GM12878 (cell line): ENCODE measurements around the gene CXorf65. TPM values are rescaled to one million over a fixed set of nuclear protein-coding genes. Genes with fewer than 3 reads are reported as not detected.

ENCODE experiments used
- ATAC-seq: fragments of 200-7000 bp; cut with Tn5 transposase; 3 replicates; pipeline ENCODE4 v1.9.1; 2020; ENCODE audit warnings: mild to moderate bottlenecking, moderate library complexity
- BruUV-seq: library from RNA; stranded (reverse); fragments of 400-500 nt; replicated peaks from 2 replicates; lab custom pipeline; 2021; lab: Mats Ljungman, UMichigan
- CTCF ChIA-PET: fragments of 300-600 bp; sonication (Branson Sonifier 250); formaldehyde crosslinking; extraction: SDS; loops from one replicate; lab custom pipeline; 2021; ENCODE audit warnings: inconsistent platforms; lab: Yijun Ruan, JAX
- POLR2A ChIA-PET: fragments of 350-600 bp; formaldehyde crosslinking; extraction: SDS; loops from one replicate; lab custom pipeline; 2021; ENCODE audit warnings: inconsistent platforms; lab: Charles Lee
- RAD21 ChIA-PET: fragments of 300-600 bp; sonication (Branson Sonifier 250); formaldehyde crosslinking; loops from one replicate; lab custom pipeline; 2023; ENCODE audit warnings: antibody characterized with exemption; ENCODE audit not compliant: unreplicated experiment; lab: Charles Lee
- SMC1A ChIA-PET: fragments of 300-600 bp; sonication (Branson Sonifier 250); formaldehyde crosslinking; loops from one replicate; lab custom pipeline; 2023; ENCODE audit not compliant: unreplicated experiment, uncharacterized antibody; lab: Charles Lee
- DNase-seq: peaks from one replicate; pipeline ENCODE4 v3.0.0-alpha.2; 2011; ENCODE audit warnings: low read depth, low spot score
- FAIRE-seq: peaks from 3 replicates; lab custom pipeline; 2011; peaks lifted over from hg19 to GRCh38; lab: Jason Lieb, UNC
- H2AFZ ChIP-seq: 2 replicates; pipeline ENCODE4 v1.6.0; 2011; ENCODE audit warnings: low read depth, low read length, control low read depth; ENCODE audit not compliant: control insufficient read depth
- H3K27ac ChIP-seq: 2 replicates; pipeline ENCODE4 v1.5.1; 2011; ENCODE audit warnings: control low read depth; ENCODE audit not compliant: control insufficient read depth, insufficient read depth
- H3K27me3 ChIP-seq, 2 experiments: replicated peaks in 1 of 2; 2 replicates each; pipeline versions ENCODE4 v1.6.0 to v1.6.1; 2011; ENCODE audit warnings: low read length in 1 of 2; ENCODE audit not compliant: control insufficient read depth in 2 of 2, insufficient read depth in 2 of 2
- H3K36me3 ChIP-seq, 2 experiments: 2 replicates each; pipeline ENCODE4 v1.5.1; 2011; ENCODE audit warnings: low read length in 1 of 2; ENCODE audit not compliant: control insufficient read depth in 2 of 2, insufficient read depth in 2 of 2
- H3K4me1 ChIP-seq: 2 replicates; pipeline ENCODE4 v1.6.1; 2011; ENCODE audit warnings: mild to moderate bottlenecking, low read length, moderate library complexity, mixed read lengths; ENCODE audit not compliant: control insufficient read depth, insufficient read depth
- H3K4me2 ChIP-seq: 2 replicates; pipeline ENCODE4 v1.6.0; 2011; ENCODE audit warnings: control low read depth; ENCODE audit not compliant: control insufficient read depth, insufficient read depth
- H3K4me3 ChIP-seq: fragments of 200-600 bp; sonication (generic); 2 replicates; pipeline ENCODE4 v1.5.1; 2016
- H3K79me2 ChIP-seq: 2 replicates; pipeline ENCODE4 v1.6.0; 2011; ENCODE audit warnings: low read length; ENCODE audit not compliant: control insufficient read depth, insufficient read depth
- H3K9ac ChIP-seq: 2 replicates; pipeline ENCODE4 v1.8.0; 2011; ENCODE audit warnings: low read length, control low read depth, mixed read lengths; ENCODE audit not compliant: control insufficient read depth, insufficient read depth
- H3K9me3 ChIP-seq: replicated peaks from 3 replicates; pipeline ENCODE4 v1.5.1; 2011; ENCODE audit warnings: mild to moderate bottlenecking, low read length; ENCODE audit not compliant: control insufficient read depth, insufficient read depth
- H4K20me1 ChIP-seq: 2 replicates; pipeline ENCODE4 v1.6.0; 2011; ENCODE audit not compliant: control insufficient read depth, insufficient read depth
- ATF7 ChIP-seq: fragments of 450-650 bp; IDR thresholded peaks from 2 replicates; pipeline ENCODE4 v1.6.1; 2016; ENCODE audit warnings: low read depth, mild to moderate bottlenecking
- BMI1 ChIP-seq: fragments of 450-650 bp; IDR thresholded peaks from 2 replicates; pipeline ENCODE4 v1.6.1; 2016; ENCODE audit warnings: mild to moderate bottlenecking, moderate library complexity, borderline replicate concordance
- CREB1 ChIP-seq: IDR thresholded peaks from 2 replicates; pipeline ENCODE4 v1.6.1; 2012; ENCODE audit warnings: low read depth, mild to moderate bottlenecking, inconsistent platforms
- EED ChIP-seq: sonication (generic); IDR thresholded peaks from 2 replicates; pipeline ENCODE4 v1.6.1; 2016; ENCODE audit warnings: antibody characterized with exemption, low read depth
- ETV6 ChIP-seq, 2 experiments: fragments of 450-650 bp in 1 of 2; IDR thresholded peaks in 1 of 2; conservative IDR thresholded peaks in 1 of 2; 2 replicates each; pipeline ENCODE4 v1.6.1; 2014; ENCODE audit warnings: antibody characterized with exemption in 1 of 2, borderline replicate concordance in 1 of 2, low read depth in 1 of 2, mild to moderate bottlenecking in 1 of 2, moderate library complexity in 1 of 2
- EZH2 ChIP-seq: IDR thresholded peaks from 2 replicates; pipeline ENCODE4 v1.6.1; 2012; ENCODE audit warnings: low read depth, mild to moderate bottlenecking, control low read depth, inconsistent platforms, low read length, borderline replicate concordance; ENCODE audit not compliant: control insufficient read depth
- FOS ChIP-seq: IDR thresholded peaks from 3 replicates; pipeline ENCODE4 v1.6.1; 2011; ENCODE audit warnings: borderline replicate concordance; ENCODE audit not compliant: insufficient read length; ENCODE audit errors: extremely low read depth
- FOXK2 ChIP-seq: fragments of 450-650 bp; IDR thresholded peaks from 2 replicates; pipeline ENCODE4 v1.6.1; 2017; ENCODE audit warnings: mild to moderate bottlenecking, moderate library complexity
- MEF2A ChIP-seq: IDR thresholded peaks from 2 replicates; pipeline ENCODE4 v1.6.1; 2011; ENCODE audit warnings: low read depth, mild to moderate bottlenecking, low read length, moderate library complexity; ENCODE audit not compliant: insufficient read depth
- PML ChIP-seq: IDR thresholded peaks from 2 replicates; pipeline ENCODE4 v1.6.1; 2012; ENCODE audit warnings: low read length, inconsistent platforms
- RB1 ChIP-seq: fragments of 450-650 bp; formaldehyde crosslinking; IDR thresholded peaks from 2 replicates; pipeline ENCODE4 v1.6.1; 2017; ENCODE audit warnings: mild to moderate bottlenecking, borderline replicate concordance
- RFX5 ChIP-seq: IDR thresholded peaks from 2 replicates; pipeline ENCODE4 v1.6.1; 2011; ENCODE audit warnings: low read depth, low read length, improper control_type of control experiment
- YY1 ChIP-seq: IDR thresholded peaks from 2 replicates; pipeline ENCODE4 v1.6.1; 2011; ENCODE audit warnings: low read depth, mild to moderate bottlenecking, low read length
- ZZZ3 ChIP-seq: IDR thresholded peaks from 2 replicates; pipeline ENCODE4 v1.6.1; 2011; ENCODE audit warnings: low read depth; ENCODE audit not compliant: control insufficient read depth, insufficient read length
- WGBS: methylation state at CpG from one replicate; pipeline ENCODE4 v1.1.6; 2016; ENCODE audit warnings: low lambda C conversion rate; ENCODE audit not compliant: insufficient replicate concordance, insufficient coverage; ENCODE audit errors: missing lambda C conversion rate; 5-methylcytosine and 5-hydroxymethylcytosine counted together
- in situ Hi-C: fragments of 300-500 bp; cut with MboI; formaldehyde crosslinking; loops from 9 replicates; pipeline ENCODE4 v1.14.3; 2018; ENCODE audit warnings: mixed read lengths
- intact Hi-C: fragments of 100-400 bp; cut with micrococcal nuclease; formaldehyde crosslinking; loops from one replicate; pipeline ENCODE4 v1.14.2; 2022; ENCODE audit not compliant: unreplicated experiment
- polyA plus RNA-seq, 11 experiments: library from polyadenylated mRNA; depleted of rRNA in 4 of 11; unstranded in 6 of 11; stranded (reverse) in 5 of 11; fragments of >200 nt; fragmentation: Nextera tagmentation in 4 of 11; fragmentation: Illumina TruSeq in 1 of 11; extraction: Ambion mirVana in 4 of 11; extraction: Trizol in 1 of 11; gene quantifications; 1 replicate in 1 of 11; 2 replicates in 10 of 11; pipeline versions ENCODE4 v1.2.1 to v1.2.3, GENCODE V29; 2011 to 2016; ENCODE audit warnings: inconsistent platforms in 2 of 11, missing spikeins in 2 of 11, low read depth in 1 of 11
- total RNA-seq, 4 experiments: library from RNA; depleted of rRNA in 3 of 4; stranded (reverse); fragments of >200 nt in 3 of 4; fragmentation: Illumina TruSeq in 1 of 4; extraction: Trizol in 1 of 4; gene quantifications; 2 replicates each; pipeline versions ENCODE4 v1.2.1 to v1.2.3, GENCODE V29; 2013 to 2021
- TF ChIP-seq, protein P1 (sequence below): IDR thresholded peaks from 2 replicates; pipeline ENCODE4 v1.6.1; 2012; ENCODE audit warnings: low read depth, low read length, improper control_type of control experiment

CXorf65 gene
- total and polyA plus RNA-seq, 10 of the 15 experiments (the other 5 are each of a cell fraction or from before 2014, with no cell fraction given), result 0.82 to 4.8 (median 2.3) TPM

DNA sequence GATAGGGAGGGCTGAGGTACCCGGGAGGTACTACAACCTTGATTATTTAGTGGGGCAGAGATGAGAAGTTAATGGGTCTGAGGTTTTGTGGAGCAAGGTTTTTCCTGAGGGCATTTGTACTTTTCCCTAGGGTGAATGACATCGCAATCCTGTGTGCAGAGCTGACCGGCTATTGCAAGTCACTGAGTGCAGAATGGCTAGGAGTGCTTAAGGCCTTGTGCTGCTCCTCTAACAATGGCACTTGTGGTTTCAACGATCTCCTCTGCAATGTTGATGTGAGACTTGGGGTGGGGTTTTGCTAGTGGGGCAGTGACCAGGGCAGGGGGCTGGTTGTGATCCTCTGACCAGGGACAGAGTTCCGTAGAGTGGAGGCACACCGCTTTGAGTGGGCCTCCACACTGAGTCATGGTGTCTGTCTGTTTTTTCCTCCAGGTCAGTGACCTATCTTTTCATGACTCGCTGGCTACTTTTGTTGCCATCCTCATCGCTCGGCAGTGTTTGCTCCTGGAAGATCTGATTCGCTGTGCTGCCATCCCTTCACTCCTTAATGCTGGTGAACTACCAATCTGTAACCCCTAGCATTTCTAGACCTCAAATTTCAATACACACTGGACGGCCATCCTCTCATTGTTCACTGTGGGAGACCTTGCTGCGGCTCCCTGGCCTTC lies 21.8 kb upstream of the CXorf65 start:
- Histone ChIP-seq H3K4me3 (no peak overlapping the region), H3K4me1 (no peaks in the 10 kb centered on the region), H3K36me3 (peaks cover 1 to 12% of the 10 kb centered on the region in 2 experiments; a peak in 3 of 4 replicates), H4K20me1 (no peaks in the 10 kb centered on the region), H3K27ac (no peak overlapping the region), H2AFZ (no peak overlapping the region), H3K27me3 (no peaks in the 10 kb centered on the region), H3K4me2 (no peak overlapping the region), H3K9ac (no peak overlapping the region), H3K9me3 (no peaks in the 10 kb centered on the region), H3K79me2 (no peaks in the 10 kb centered on the region)
- FAIRE-seq (no peak), ATAC-seq (no peak), DNase-seq (no peak)
- POLR2A ChIA-PET, result interaction anchor here (0.6 to 1.0 kb wide), 2 partner anchors 17 to 29 kb away, joined by 3 to 5 read pairs; partner anchors contain the start of gene IL2RG
- in situ Hi-C loops, result no loop called here
- RAD21 ChIA-PET, result interaction anchor here (0.6 to 2.4 kb wide), 6 partner anchors 10 to 31 kb away, joined by 3 to 19 read pairs (median 6); partner anchors contain the start of gene MED12
- SMC1A ChIA-PET, result interaction anchor here (0.7 to 3.7 kb wide), 7 partner anchors 16 to 51 kb away, joined by 3 to 46 read pairs (median 3); no protein-coding TSS in a partner anchor
- no peak for TF ChIP-seq MEF2A
- no peak for TF ChIP-seq FOS
- TF ChIP-seq BMI1, result no peak
- no peak for TF ChIP-seq FOXK2
- no peak for TF ChIP-seq EED
- TF ChIP-seq ETV6 (conservative IDR thresholded peaks at IDR 0.05 in 1 of 2, IDR thresholded peaks at IDR 0.05 in 1 of 2; ENCODE audit: borderline replicate concordance in 1 of 2, low read depth in 1 of 2), result no peak
- TF ChIP-seq, protein P1, sequence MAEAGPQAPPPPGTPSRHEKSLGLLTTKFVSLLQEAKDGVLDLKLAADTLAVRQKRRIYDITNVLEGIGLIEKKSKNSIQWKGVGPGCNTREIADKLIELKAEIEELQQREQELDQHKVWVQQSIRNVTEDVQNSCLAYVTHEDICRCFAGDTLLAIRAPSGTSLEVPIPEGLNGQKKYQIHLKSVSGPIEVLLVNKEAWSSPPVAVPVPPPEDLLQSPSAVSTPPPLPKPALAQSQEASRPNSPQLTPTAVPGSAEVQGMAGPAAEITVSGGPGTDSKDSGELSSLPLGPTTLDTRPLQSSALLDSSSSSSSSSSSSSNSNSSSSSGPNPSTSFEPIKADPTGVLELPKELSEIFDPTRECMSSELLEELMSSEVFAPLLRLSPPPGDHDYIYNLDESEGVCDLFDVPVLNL, result no peak
- TF ChIP-seq YY1, result no peak
- TF ChIP-seq EZH2, result no peak
- no peak for TF ChIP-seq ATF7
- no peak for TF ChIP-seq RB1
- TF ChIP-seq ZZZ3, result no peak
- no peak for TF ChIP-seq PML
- TF ChIP-seq CREB1, result no peak
- TF ChIP-seq RFX5, result no peak
- 73% methylated on average over 12 of the region's 12 CpGs for WGBS
- intact Hi-C loops, result no loop called here
- BruUV-seq, result no TSS peak
- CTCF ChIA-PET, result interaction anchor here (0.8 to 3.9 kb wide), 13 partner anchors 10 to 148 kb away, joined by 3 to 82 read pairs (median 5); partner anchors contain the start of gene MED12
